ENCODE results near the gene BICRA. TPM values are rescaled to one million over a fixed set of nuclear protein-coding genes. Genes with fewer than 3 reads are reported as not detected.

The BICRA gene
- 1.2 and 3.8 TPM in 2 replicates for total RNA-seq (2014; rRNA removed; shearing (Covaris generic))

DNA sequence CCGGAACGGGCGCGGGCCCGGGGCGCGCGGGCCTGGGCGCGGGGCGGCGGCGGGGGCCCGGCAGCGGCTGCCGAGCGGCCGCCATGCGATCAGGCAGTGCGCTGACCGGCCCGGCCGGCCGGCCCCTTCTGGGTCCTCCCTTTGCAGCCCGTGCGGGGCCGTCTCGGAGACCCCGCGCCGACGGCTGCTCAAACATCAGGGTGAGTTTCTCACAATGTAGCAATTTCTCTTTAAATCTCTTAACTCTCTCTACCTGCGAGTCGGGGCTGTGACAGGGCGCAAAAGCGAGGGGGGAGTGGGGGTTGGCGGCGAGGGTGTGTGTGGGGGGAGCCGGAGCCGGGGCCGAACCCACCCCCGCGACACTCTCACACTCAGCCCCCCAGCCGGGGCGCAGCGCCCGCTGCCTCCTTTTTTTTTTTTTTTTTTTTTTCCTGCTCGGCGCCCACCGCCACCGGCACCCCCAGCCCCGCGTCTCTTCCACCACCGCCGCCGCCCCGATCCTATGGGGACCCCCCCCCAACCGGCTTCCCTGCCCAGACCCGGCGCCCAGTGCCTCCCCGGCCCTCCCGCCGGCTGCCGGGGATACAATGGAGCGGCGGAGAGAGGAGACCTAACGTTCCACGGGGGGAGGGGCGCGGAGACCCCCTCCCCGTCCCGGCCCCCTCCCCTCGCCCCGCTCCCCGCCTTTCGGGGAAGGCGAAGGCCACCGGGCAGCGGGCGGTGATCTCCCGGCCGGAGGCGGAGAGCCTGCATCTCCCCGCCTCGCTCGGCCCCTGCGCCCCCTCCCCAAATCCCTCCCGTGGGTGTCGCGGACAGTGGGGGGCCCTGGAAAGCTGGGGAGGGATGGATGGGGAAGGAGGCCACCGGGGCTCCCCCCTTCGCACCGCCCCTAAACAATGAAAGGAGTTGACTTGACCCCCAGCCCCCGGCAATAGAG is at the start of gene BICRA:
Gene BICRA, plus strand, starts transcription at position 166 of the 937 bp plus-strand sequence. CDS start 64,441 bp downstream, outside the sequence.

DNA sequence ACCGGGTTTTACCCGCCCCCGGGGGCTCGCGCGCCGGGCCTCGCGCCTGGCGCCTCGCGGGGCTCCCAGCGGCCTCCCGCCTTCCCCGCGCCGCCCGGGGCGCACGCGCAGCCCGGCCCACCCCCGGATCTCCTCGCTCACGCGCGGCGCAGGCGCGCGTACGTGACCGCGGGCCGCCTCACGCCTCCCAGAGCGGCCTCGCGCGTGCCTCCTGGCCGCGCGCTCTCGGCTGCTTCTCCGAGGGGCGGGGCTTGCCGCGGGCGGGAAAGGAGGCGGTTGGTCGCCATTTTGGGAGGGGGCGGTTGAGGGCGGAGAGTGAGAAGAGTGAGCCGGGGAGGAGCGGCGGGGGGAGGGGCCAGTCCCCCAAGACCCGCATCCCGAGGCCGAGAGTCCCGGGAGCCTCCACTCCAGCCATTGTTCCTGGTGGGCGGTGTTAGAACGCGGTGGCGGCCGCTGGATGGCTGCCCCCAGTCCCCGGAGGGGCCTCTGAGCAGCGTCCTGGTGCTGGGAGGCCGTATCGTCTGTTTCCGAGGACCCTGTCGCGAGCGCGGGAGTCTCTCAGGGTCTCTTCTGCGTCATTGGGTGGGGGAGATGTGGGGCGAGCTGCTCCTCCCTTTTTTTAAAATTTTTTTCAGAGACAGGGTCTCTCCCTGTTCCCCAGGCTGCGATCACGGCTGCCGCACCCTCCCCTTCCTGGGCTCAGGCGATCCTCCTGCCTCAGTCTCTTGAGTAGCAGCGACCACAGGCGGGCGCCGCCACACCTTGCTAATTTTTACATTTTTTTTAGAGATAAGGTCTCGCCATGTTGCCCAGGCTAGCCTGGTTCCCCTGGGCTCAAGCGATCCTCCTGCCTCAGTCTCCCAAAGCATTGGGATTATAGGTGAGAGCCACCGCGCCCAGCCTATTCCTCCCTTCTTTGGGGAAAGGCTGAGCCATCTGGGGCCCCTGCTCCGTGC is 35.6 kb upstream of the BICRA start, which contains the start of gene ZNF541:
Gene ZNF541, minus strand, starts transcription at position 78 of the 956 bp plus-strand sequence. CDS start 17,292 bp downstream, outside the sequence.

DNA sequence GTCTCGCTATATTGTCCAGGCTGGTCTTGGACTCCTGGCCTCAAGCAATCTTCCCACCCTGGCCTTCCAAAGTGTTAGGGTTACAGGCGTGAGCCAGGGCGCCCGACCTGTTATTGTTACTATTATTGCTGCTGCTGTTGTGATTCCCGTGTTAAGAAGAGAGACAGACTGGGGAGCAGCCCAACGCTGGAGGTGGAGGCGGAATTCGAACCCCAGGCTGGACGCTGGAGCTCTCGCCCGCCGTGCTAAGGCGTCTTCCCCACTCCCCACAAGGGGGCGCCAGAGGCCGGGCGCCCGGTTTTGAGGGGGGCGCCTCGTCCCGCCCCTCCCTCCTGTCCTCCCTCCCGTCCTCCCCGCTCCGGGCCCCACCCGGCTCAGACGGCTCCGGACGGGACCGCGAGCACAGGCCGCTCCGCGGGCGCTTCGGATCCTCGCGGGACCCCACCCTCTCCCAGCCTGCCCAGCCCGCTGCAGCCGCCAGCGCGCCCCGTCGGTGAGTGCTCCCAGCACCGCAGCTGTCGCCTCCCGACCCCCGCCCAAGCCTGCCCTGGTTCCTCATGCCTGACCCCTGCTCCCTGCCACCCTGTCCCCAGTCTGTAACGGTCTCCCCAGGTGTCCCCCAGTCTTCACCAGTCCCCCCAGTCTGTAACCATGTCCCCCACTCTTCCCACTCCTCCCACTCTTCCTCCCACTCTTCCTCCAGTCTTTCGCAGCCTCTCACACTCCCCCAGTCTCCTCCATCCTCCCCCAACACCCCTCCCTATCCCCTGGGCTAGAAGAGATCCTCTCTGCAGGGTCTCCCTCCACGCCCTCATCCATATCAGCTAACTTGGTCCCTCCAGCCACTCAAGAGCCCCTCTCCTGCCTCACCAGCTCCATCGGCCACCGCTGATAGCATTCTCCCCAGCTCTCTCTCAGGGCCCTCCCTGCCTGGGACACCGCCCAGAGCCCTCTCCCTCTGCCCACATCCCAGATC is 104.4 kb downstream of the BICRA start, which contains the start of gene EHD2:
Gene EHD2, plus strand, starts transcription at position 377 of the 976 bp plus-strand sequence. CDS start 3,191 bp downstream, outside the sequence.

DNA sequence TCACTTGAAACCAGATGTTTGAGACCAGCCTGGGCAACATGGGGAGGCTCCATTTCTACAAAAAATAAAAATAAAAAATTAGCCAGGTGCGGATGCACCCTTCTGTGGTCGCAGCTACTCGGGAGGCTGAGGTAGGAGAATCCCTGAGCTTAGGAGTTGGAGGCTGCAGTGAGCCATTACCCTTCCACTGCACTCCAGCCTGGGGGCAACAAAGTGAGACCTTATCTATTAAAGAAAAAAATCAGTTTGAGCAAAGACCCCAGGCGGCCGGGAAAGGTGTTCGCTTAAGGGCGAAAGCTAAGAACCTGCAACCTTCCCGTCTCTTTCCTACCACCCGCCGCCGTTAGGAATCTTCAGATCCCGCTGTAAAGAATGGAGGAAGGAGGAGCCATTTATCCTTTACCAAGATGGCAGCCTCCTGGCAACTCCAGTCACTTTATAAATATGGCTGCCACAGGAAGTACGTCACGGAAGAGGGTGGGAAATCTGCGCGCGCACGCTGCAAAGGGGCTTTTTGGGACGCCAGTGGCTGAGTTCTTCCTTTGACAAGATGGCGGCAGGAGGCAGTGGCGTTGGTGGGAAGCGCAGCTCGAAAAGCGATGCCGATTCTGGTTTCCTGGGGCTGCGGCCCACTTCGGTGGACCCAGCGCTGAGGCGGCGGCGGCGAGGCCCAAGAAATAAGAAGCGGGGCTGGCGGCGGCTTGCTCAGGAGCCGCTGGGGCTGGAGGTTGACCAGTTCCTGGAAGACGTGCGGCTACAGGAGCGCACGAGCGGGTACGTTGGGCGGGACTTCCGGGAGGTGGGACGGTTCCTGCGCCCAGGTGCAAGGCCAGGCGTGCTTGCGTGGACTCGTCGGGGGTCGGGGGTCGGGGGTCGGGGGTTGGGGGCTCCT is 136.3 kb downstream of the BICRA start, which contains the start of gene NOP53:
Gene NOP53, plus strand, starts transcription at position 537 of the 892 bp plus-strand sequence. Its CDS starts 14 bp downstream, at position 551.

Small RNA genes lying within 50 kb of the gene (small RNA-seq; reads per million reads assigned to genes)
- not detected for gene RN7SL322P

Other genes with a start within 250 kb of the BICRA start
- gene MEIS3, start 189.6 kb upstream of the BICRA start, total RNA-seq (2014; rRNA removed; shearing (Covaris generic)), result 8.0 and 11.1 TPM in 2 replicates
- not detected in 2 replicates for gene SLC8A2, start 137.2 kb upstream of the BICRA start, total RNA-seq (2014; rRNA removed; shearing (Covaris generic))
- gene KPTN, start 124.9 kb upstream of the BICRA start, total RNA-seq (2014; rRNA removed; shearing (Covaris generic)), result 9.9 and 14.9 TPM in 2 replicates
- gene NAPA, start 94.1 kb upstream of the BICRA start, total RNA-seq (2014; rRNA removed; shearing (Covaris generic)), result 55.5 and 61.0 TPM in 2 replicates
- gene ZNF541, start 36.0 kb upstream of the BICRA start, total RNA-seq (2014; rRNA removed; shearing (Covaris generic)), result not detected in 2 replicates
- 22.9 and 33.2 TPM in 2 replicates for gene EHD2, start 104.3 kb downstream of the BICRA start, total RNA-seq (2014; rRNA removed; shearing (Covaris generic))
- gene NOP53, start 136.4 kb downstream of the BICRA start, total RNA-seq (2014; rRNA removed; shearing (Covaris generic)), result 189 and 244 TPM in 2 replicates
- gene SELENOW, start 169.6 kb downstream of the BICRA start, total RNA-seq (2014; rRNA removed; shearing (Covaris generic)), result 264 and 283 TPM in 2 replicates
- not detected in 2 replicates for gene TPRX1, start 195.4 kb downstream of the BICRA start, total RNA-seq (2014; rRNA removed; shearing (Covaris generic))
- not detected in 2 replicates for gene CRX, start 212.8 kb downstream of the BICRA start, total RNA-seq (2014; rRNA removed; shearing (Covaris generic))

All from A375 (cell line).